H9 (cell line): ENCODE measurements around the gene RCOR3. TPM values are rescaled to one million over a fixed set of nuclear protein-coding genes. Genes with fewer than 3 reads are reported as not detected.
"Not testable (repeated sequence)": the region's sequence is repeated elsewhere in the genome, so short reads cannot be mapped to it uniquely, and the experiment has no call there.

Experiments used
- DNase-seq: peaks from one replicate; pipeline ENCODE4 v3.0.0-alpha.2; 2017
- H2AFZ ChIP-seq: one replicate; pipeline ENCODE4 v1.6.1; 2013; ENCODE audit warnings: mild to moderate bottlenecking, low read length, control low read depth, moderate library complexity
- H2AK5ac ChIP-seq: 2 replicates; pipeline ENCODE4 v1.6.1; 2013; ENCODE audit warnings: low read length, control low read depth, mixed read lengths; ENCODE audit not compliant: insufficient read length
- H2BK120ac ChIP-seq: one replicate; pipeline ENCODE4 v1.6.1; 2013; ENCODE audit warnings: low read depth, mild to moderate bottlenecking, low read length, control low read depth, inconsistent platforms; ENCODE audit not compliant: poor library complexity, severe bottlenecking
- H2BK12ac ChIP-seq: 2 replicates; pipeline ENCODE4 v1.6.1; 2013; ENCODE audit warnings: low read length, control low read depth, mixed read lengths, low read depth; ENCODE audit not compliant: insufficient read length
- H2BK15ac ChIP-seq: 2 replicates; pipeline ENCODE4 v1.6.1; 2013; ENCODE audit warnings: low read depth, low read length, control low read depth
- H2BK20ac ChIP-seq: one replicate; pipeline ENCODE4 v1.6.1; 2013; ENCODE audit warnings: low read depth, mild to moderate bottlenecking, low read length, control low read depth, inconsistent platforms; ENCODE audit not compliant: poor library complexity, severe bottlenecking
- H2BK5ac ChIP-seq: 2 replicates; pipeline ENCODE4 v1.6.1; 2013; ENCODE audit warnings: low read length, control low read depth, mixed read lengths; ENCODE audit not compliant: insufficient read length
- H3K14ac ChIP-seq: 2 replicates; pipeline ENCODE4 v1.6.1; 2013; ENCODE audit warnings: low read length, control low read depth; ENCODE audit not compliant: insufficient read depth
- H3K18ac ChIP-seq: 2 replicates; pipeline ENCODE4 v1.6.1; 2013; ENCODE audit warnings: low read depth, mild to moderate bottlenecking, mixed read lengths, low read length, control low read depth; ENCODE audit not compliant: insufficient read length
- H3K23ac ChIP-seq: 2 replicates; pipeline ENCODE4 v1.6.1; 2013; ENCODE audit warnings: low read length, control low read depth, mixed read lengths, low read depth; ENCODE audit not compliant: insufficient read length
- H3K23me2 ChIP-seq: 2 replicates; pipeline ENCODE4 v1.6.1; 2013; ENCODE audit warnings: low read depth, mild to moderate bottlenecking, mixed read lengths, low read length, control low read depth; ENCODE audit not compliant: insufficient read length, poor library complexity, severe bottlenecking
- H3K27ac ChIP-seq: 2 replicates; pipeline ENCODE4 v1.5.1; 2013; ENCODE audit warnings: low read length, control low read depth, mixed read lengths, low read depth; ENCODE audit not compliant: insufficient read length
- H3K27me3 ChIP-seq: 2 replicates; pipeline ENCODE4 v1.6.1; 2013; ENCODE audit warnings: low read length, control low read depth, inconsistent platforms; ENCODE audit not compliant: insufficient read depth
- H3K4ac ChIP-seq: 2 replicates; pipeline ENCODE4 v1.6.1; 2013; ENCODE audit warnings: low read depth, mild to moderate bottlenecking, control low read depth, inconsistent platforms, low read length, moderate library complexity
- H3K4me1 ChIP-seq: 2 replicates; pipeline ENCODE4 v1.6.1; 2013; ENCODE audit warnings: low read length, control low read depth, inconsistent platforms; ENCODE audit not compliant: insufficient read depth
- H3K4me2 ChIP-seq: 2 replicates; pipeline ENCODE4 v1.6.1; 2013; ENCODE audit warnings: low read length, control low read depth, mixed read lengths; ENCODE audit not compliant: insufficient read length, insufficient read depth
- H3K56ac ChIP-seq: 2 replicates; pipeline ENCODE4 v1.6.1; 2013; ENCODE audit warnings: low read depth, mild to moderate bottlenecking, mixed read lengths, low read length, control low read depth; ENCODE audit not compliant: insufficient read length
- H3K79me1 ChIP-seq: 2 replicates; pipeline ENCODE4 v1.6.1; 2013; ENCODE audit warnings: low read depth, mild to moderate bottlenecking, moderate library complexity, low read length, control low read depth, inconsistent platforms; ENCODE audit not compliant: insufficient read depth, poor library complexity, severe bottlenecking
- H3K79me2 ChIP-seq: 2 replicates; pipeline ENCODE4 v1.6.1; 2013; ENCODE audit warnings: low read length, control low read depth, inconsistent platforms; ENCODE audit not compliant: insufficient read depth
- H3K9ac ChIP-seq: 2 replicates; pipeline ENCODE4 v1.6.1; 2013; ENCODE audit warnings: low read length, control low read depth, mixed read lengths; ENCODE audit not compliant: insufficient read length; ENCODE audit errors: extremely low read depth
- H3K9me3 ChIP-seq: one replicate; pipeline ENCODE4 v1.6.1; 2013; ENCODE audit warnings: low read depth, low read length, inconsistent platforms; ENCODE audit not compliant: control insufficient read depth
- H3T11ph ChIP-seq: one replicate; pipeline ENCODE4 v1.6.1; 2013; ENCODE audit warnings: mild to moderate bottlenecking, low read length, control low read depth, inconsistent platforms
- H4K20me1 ChIP-seq: one replicate; pipeline ENCODE4 v1.6.1; 2013; ENCODE audit not compliant: control insufficient read depth, insufficient read length, insufficient read depth
- H4K5ac ChIP-seq: 2 replicates; pipeline ENCODE4 v1.6.1; 2013; ENCODE audit warnings: low read depth, mild to moderate bottlenecking, mixed read lengths, low read length, control low read depth; ENCODE audit not compliant: insufficient read length
- H4K8ac ChIP-seq: replicated peaks from 2 replicates; pipeline ENCODE4 v1.6.1; 2013; ENCODE audit warnings: low read length, control low read depth, mixed read lengths, low read depth; ENCODE audit not compliant: insufficient read length
- H4K91ac ChIP-seq: 2 replicates; pipeline ENCODE4 v1.6.1; 2013; ENCODE audit warnings: low read depth, mild to moderate bottlenecking, moderate library complexity, mixed read lengths, low read length, control low read depth; ENCODE audit not compliant: insufficient read length
- H3K27ac Mint-ChIP-seq, 3 experiments: 2 replicates in 2 of 3; 3 replicates in 1 of 3; pipeline ENCODE4 v1.8.0; 2020 to 2021; ENCODE audit warnings: mixed read lengths in 3 of 3, mild to moderate bottlenecking in 1 of 3, moderate library complexity in 1 of 3
- H3K27me3 Mint-ChIP-seq: 2 replicates; pipeline ENCODE4 v1.8.0; 2021; ENCODE audit warnings: low read depth, mild to moderate bottlenecking, moderate library complexity, mixed read lengths
- H3K36me3 Mint-ChIP-seq, 3 experiments: 2 replicates in 2 of 3; 3 replicates in 1 of 3; pipeline ENCODE4 v1.8.0; 2020 to 2021; ENCODE audit warnings: low read depth in 3 of 3, mixed read lengths in 3 of 3; ENCODE audit not compliant: insufficient read depth in 1 of 3
- H3K4me1 Mint-ChIP-seq, 2 experiments: 2 replicates each; pipeline ENCODE4 v1.8.0; 2020; ENCODE audit warnings: mixed read lengths in 2 of 2
- H3K4me3 Mint-ChIP-seq, 2 experiments: 2 replicates in 1 of 2; 3 replicates in 1 of 2; pipeline ENCODE4 v1.8.0; 2020 to 2021; ENCODE audit warnings: mild to moderate bottlenecking in 2 of 2, mixed read lengths in 2 of 2, moderate library complexity in 1 of 2
- H3K9me3 Mint-ChIP-seq, 2 experiments: 2 replicates in 1 of 2; 3 replicates in 1 of 2; pipeline ENCODE4 v1.8.0; 2020; ENCODE audit warnings: mild to moderate bottlenecking in 2 of 2, mixed read lengths in 2 of 2, moderate library complexity in 1 of 2
- WGBS: extraction: QIAGEN DNeasy Blood & Tissue Kit; methylation state at CpG from one replicate; pipeline ENCODE4 v1.1.7; 2013; ENCODE audit warnings: missing lambda C conversion rate, low lambda C conversion rate, mixed read lengths; ENCODE audit not compliant: insufficient read length; ENCODE audit errors: extremely low coverage; 5-methylcytosine and 5-hydroxymethylcytosine counted together
- total RNA-seq: library from RNA; stranded (reverse); gene quantifications from 2 replicates; pipeline ENCODE4 v1.2.1, GENCODE V29; 2021
- TF ChIP-seq, protein P1 (sequence below): fragments of 200-600 bp; sonication (generic); conservative IDR thresholded peaks from 3 replicates; pipeline ENCODE4 v1.8.0; 2021; ENCODE audit warnings: antibody characterized with exemption, mild to moderate bottlenecking

The RCOR3 gene
- total RNA-seq, 1 experiment from 2014 or later, result 37.2 TPM

DNA sequence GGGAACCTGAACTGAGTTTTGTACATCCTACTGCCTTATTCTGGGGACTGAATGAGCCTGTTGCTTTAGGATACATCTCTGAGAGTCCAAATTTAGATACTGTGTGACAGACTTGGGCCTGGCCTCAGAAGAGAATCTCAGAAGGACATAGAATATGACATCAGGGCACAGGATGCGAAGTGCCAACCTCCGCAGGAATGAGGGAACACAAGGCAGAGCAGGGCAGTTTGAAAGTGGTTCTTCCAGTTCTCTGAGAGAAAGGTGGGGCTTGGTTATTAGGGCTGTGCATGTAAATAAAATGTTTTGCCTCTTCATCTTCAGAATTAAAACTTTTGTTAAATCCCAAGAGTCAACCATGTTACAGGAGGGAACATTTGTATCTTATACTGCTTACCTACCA lies 90.6 kb downstream of the RCOR3 start:
- no peaks in the 10 kb centered on the region for H3K9me3 ChIP-seq
- H4K20me1 ChIP-seq, result no peaks in the 10 kb centered on the region
- H2BK15ac ChIP-seq, result no peak overlapping the region
- H3K14ac ChIP-seq, result no peak overlapping the region
- no peak overlapping the region for H2AK5ac ChIP-seq
- H3K4me1 ChIP-seq, result peaks cover 6% of the 10 kb centered on the region; the same call in 1 of the 2 replicates
- H3K36me3 Mint-ChIP-seq, result peaks cover 18 to 36% (median 19%) of the 10 kb centered on the region in 3 experiments
- TF ChIP-seq, protein P1, sequence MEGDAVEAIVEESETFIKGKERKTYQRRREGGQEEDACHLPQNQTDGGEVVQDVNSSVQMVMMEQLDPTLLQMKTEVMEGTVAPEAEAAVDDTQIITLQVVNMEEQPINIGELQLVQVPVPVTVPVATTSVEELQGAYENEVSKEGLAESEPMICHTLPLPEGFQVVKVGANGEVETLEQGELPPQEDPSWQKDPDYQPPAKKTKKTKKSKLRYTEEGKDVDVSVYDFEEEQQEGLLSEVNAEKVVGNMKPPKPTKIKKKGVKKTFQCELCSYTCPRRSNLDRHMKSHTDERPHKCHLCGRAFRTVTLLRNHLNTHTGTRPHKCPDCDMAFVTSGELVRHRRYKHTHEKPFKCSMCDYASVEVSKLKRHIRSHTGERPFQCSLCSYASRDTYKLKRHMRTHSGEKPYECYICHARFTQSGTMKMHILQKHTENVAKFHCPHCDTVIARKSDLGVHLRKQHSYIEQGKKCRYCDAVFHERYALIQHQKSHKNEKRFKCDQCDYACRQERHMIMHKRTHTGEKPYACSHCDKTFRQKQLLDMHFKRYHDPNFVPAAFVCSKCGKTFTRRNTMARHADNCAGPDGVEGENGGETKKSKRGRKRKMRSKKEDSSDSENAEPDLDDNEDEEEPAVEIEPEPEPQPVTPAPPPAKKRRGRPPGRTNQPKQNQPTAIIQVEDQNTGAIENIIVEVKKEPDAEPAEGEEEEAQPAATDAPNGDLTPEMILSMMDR, result no peak
- H3K27ac Mint-ChIP-seq, result no peak overlapping the region
- peaks cover 12 to 16% of the 10 kb centered on the region in 2 experiments for H3K4me1 Mint-ChIP-seq
- H3K4me3 Mint-ChIP-seq, result no peak overlapping the region
- no peak overlapping the region for H3K18ac ChIP-seq
- H3K27me3 ChIP-seq, result no peaks in the 10 kb centered on the region
- H3K56ac ChIP-seq, result no peak overlapping the region
- H4K5ac ChIP-seq, result no peak overlapping the region
- H4K8ac ChIP-seq, result no peak overlapping the region
- no peak overlapping the region for H3K23ac ChIP-seq
- no peak overlapping the region for H3K4me2 ChIP-seq
- WGBS, result no CpG with 5 or more reads among the region's 2 CpGs
- no peak overlapping the region for H3K9ac ChIP-seq
- H2BK5ac ChIP-seq, result no peak overlapping the region
- no peaks in the 10 kb centered on the region for H3K79me1 ChIP-seq
- DNase-seq, result no peak
- H2BK120ac ChIP-seq, result no peak overlapping the region
- no peaks in the 10 kb centered on the region for H3K23me2 ChIP-seq
- no peak overlapping the region for H4K91ac ChIP-seq
- no peak overlapping the region for H2AFZ ChIP-seq
- no peaks in the 10 kb centered on the region for H3K27me3 Mint-ChIP-seq
- peaks cover 11 to 18% of the 10 kb centered on the region in 2 experiments for H3K9me3 Mint-ChIP-seq
- H3T11ph ChIP-seq, result no peak overlapping the region
- no peak overlapping the region for H3K4ac ChIP-seq
- H3K27ac ChIP-seq, result no peak overlapping the region
- no peak overlapping the region for H2BK12ac ChIP-seq
- no peak overlapping the region for H2BK20ac ChIP-seq
- no peaks in the 10 kb centered on the region for H3K79me2 ChIP-seq

DNA sequence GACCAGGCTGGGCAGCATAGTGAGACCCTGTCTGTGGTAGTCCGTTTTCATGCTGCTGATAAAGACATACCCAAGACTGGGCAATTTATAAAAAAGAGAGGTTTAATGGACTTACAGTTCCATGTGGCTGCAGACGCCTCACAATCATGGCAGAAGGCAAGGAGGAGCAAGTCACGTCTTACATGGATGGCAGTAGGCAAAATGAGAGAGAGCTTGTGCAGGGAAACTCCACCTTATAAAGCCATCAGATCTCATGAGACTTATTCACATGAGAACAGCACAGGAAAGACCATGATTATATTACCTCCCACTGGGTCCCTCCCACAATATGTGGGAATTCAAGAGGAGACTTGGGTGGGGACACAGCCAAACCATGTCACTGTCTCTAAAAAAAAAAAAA lies 92.9 kb downstream of the RCOR3 start:
- H3K4ac ChIP-seq, DNase-seq, H3K4me1 ChIP-seq, H3K79me2 ChIP-seq, H2BK20ac ChIP-seq, H3K4me2 ChIP-seq, H3K79me1 ChIP-seq, H3K14ac ChIP-seq, H4K8ac ChIP-seq, H3K27me3 Mint-ChIP-seq, H3K27ac ChIP-seq, H3T11ph ChIP-seq, H3K56ac ChIP-seq, H3K4me3 Mint-ChIP-seq, H4K91ac ChIP-seq, H3K18ac ChIP-seq, H2AK5ac ChIP-seq, H3K27ac Mint-ChIP-seq, H2BK15ac ChIP-seq, H4K5ac ChIP-seq, H3K4me1 Mint-ChIP-seq, H2AFZ ChIP-seq, H3K23ac ChIP-seq, H3K9ac ChIP-seq, H2BK120ac ChIP-seq, H3K9me3 ChIP-seq, H2BK5ac ChIP-seq, H4K20me1 ChIP-seq, H2BK12ac ChIP-seq, H3K27me3 ChIP-seq, H3K23me2 ChIP-seq: not testable (repeated sequence)
- H3K36me3 Mint-ChIP-seq, result peaks cover 18 to 39% (median 24%) of the 10 kb centered on the region in 3 experiments
- WGBS, result no CpG with 5 or more reads among the region's 3 CpGs
- peaks cover 11 to 18% of the 10 kb centered on the region in 2 experiments for H3K9me3 Mint-ChIP-seq
